ENCODE data around the gene FTCD. TPM values are rescaled to one million over a fixed set of nuclear protein-coding genes. Genes with fewer than 3 reads are reported as not detected.
"Not testable (repeated sequence)": the region's sequence is repeated elsewhere in the genome, so short reads cannot be mapped to it uniquely, and the experiment has no call there.

The FTCD gene
- total RNA-seq, 2 experiments from 2014 or later: 0.43 TPM; not detected in 1

DNA sequence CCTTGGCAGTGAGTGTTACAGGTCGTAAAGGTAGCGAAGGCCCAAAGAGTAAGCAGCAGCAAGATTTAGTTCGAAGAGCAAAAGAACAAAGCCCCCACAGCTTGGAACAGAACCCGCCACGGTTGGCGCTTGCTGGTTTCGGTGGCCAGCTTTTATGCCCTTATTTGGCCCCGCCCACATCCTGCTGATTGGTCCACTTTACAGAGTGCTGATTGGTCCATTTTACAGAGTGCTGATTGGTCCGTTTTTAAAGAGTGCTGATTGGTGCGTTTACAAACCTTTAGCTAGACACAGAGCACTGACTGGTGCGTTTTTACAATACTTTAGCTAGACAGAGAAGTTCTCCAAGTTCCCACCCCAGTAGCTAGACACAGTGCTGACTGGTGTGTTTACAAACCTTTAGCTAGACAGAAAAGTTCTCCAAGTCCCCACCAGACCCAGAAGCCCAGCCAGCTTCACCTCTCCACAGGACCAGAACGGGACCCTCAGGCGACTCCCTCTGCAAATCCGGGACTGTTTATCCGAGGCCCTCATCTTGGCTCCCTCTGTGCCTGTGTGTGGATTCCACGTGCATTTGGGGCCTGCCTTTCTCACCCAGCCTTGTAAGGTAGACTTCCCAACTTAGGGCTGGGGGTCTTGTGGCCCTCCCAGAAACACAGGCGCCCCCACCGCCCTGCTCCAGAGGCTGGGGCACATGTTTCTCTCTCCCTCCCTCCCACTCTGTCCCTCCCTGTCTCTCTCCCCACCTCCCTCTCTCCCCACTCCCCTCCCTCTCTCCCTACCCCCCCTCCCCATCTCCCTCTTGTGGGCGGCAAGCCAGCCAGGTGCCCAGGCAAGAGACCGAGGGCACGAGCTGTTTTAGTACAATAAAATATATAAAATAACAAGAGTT lies 12.6 kb downstream of the FTCD start:
- H3K4me1 Mint-ChIP-seq: peaks cover 14% of the 10 kb centered on the region
- peak; percentile 45 for DNase-seq
- H3K9me3 Mint-ChIP-seq: peaks cover 2% of the 10 kb centered on the region
- H3K27ac Mint-ChIP-seq: peak overlapping the region; percentile 29
- H3K27me3 Mint-ChIP-seq: no peaks in the 10 kb centered on the region
- H3K4me3 Mint-ChIP-seq: no peak overlapping the region
- no peaks in the 10 kb centered on the region for H3K36me3 Mint-ChIP-seq

DNA sequence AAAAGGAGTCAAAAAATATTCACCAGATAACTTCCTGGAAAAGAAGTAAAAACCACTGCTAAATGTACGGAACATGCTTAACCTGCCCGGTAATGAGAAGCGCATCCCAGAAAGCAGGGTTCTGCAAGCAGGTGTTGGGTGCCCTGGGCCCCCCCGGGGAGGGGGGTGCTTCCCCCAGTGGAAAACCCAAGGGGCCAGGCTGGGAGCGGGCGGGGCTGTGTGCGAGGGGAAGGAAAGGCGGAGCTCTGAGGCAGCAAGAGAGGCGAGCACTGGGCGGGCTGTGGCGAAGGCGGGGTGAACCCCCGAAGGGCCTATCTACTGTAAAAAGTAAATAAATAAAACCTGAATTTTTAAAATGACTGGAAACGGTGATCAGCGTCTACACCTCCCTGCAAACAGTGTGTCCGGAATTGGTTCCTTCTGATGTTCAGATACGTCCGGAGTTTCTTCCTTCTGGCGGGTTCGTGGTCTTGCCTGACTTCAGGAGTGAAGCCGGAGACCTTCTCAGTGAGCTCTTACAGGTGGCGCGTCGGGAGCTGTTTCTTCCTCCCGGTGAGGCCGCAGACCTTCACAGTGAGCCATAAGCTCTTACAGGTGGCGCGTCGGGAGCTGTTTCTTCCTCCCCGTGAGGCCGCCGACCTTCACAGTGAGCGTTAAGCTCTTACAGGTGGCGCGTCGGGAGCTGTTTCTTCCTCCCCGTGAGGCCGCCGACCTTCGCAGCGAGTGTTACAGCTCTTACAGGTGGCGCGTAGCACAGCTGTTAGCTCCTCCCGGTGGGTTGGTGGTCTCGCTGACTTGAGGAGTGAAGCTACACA lies 13.4 kb downstream of the FTCD start:
- no peak overlapping the region for H3K4me3 Mint-ChIP-seq
- H3K36me3 Mint-ChIP-seq: no peaks in the 10 kb centered on the region
- H3K27ac Mint-ChIP-seq: no peak overlapping the region
- H3K4me1 Mint-ChIP-seq: peaks cover 14% of the 10 kb centered on the region
- H3K27me3 Mint-ChIP-seq: no peaks in the 10 kb centered on the region
- DNase-seq: no peak
- peaks cover 2% of the 10 kb centered on the region for H3K9me3 Mint-ChIP-seq

DNA sequence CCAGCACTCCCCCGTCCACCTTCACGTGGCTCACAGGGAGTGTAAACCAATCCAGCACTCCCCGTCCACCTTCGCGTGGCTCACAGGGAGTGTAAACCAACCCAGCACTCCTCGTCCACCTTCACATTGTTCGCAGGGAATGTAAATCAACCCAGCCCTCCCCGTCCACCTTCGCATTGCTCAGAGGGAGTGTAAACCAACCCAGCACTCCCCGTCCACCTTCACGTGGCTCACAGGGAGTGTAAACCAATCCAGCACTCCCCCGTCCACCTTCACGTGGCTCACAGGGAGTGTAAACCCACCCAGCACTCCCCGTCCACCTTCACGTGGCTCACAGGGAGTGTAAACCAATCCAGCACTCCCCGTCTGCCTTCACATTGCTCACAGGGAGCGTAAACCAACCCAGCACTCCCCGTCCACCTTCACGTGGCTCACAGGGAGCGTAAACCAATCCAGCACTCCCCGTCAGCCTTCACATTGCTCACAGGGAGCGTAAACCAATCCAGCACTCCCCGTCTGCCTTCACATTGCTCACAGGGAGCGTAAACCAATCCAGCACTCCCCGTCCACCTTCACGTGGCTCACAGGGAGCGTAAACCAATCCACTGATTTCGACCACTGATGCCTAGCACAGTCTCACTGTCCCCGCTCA lies 14.9 kb downstream of the FTCD start:
- H3K27ac Mint-ChIP-seq, H3K9me3 Mint-ChIP-seq, H3K27me3 Mint-ChIP-seq, H3K4me3 Mint-ChIP-seq, DNase-seq, H3K36me3 Mint-ChIP-seq: not testable (repeated sequence)
- H3K4me1 Mint-ChIP-seq: peaks cover 14% of the 10 kb centered on the region

DNA sequence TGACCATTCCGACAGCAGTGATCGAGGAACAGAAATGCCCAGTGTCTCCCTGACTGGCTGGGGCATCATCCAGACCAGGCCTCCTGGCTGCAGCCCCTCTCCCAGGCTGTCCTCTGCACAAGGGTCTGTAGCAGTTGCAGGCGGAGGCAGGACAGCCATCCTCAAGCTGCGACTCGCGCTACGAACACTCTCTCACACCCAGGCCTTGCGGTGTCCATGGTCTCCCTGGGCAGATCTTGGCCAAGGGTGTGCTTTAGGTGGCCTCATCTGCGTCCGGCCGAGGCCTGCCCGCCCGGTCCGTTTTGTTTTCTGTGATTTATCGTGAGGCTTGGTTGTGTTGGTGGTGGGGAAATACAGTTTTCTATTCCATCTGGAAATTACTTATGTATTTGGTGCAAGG lies 15.7 kb downstream of the FTCD start:
- Mint-ChIP-seq H3K4me1 (peaks cover 12% of the 10 kb centered on the region), H3K27me3 (no peaks in the 10 kb centered on the region), H3K4me3 (no peak overlapping the region), H3K9me3 (peaks cover 2% of the 10 kb centered on the region), H3K27ac (no peak overlapping the region), H3K36me3 (no peaks in the 10 kb centered on the region)
- DNase-seq: no peak

DNA sequence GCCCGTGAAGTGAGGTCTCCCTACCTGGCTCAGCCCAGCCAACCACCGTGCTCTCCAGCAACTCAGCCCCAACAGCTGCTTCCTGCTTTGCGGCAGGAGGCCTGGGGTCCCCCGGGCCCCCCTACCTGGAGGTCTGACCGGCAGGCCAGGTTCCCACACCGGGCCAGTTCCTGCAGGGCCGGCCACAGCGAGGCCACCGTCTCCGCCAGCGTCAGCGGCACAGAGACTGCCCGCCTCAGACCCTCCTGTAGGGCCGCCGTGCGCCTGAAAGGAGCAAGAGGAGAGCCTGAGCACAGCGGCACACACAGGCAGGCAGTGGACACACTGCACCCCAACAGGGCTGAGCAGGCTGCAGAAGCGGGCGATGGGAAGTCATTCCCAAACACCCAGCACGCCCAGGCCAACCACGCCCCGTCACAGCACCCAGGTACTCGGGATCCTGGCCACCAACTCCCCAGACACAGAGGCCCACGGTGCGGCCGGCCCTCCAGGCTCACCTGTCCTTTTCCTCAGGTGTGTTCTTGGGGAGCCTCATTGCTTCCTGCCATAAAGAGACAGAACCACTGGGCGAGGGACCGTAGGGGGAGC lies 16.9 kb downstream of the FTCD start:
- Mint-ChIP-seq H3K36me3 (no peaks in the 10 kb centered on the region), H3K9me3 (peaks cover 2% of the 10 kb centered on the region), H3K4me1 (peaks cover 6% of the 10 kb centered on the region), H3K4me3 (no peak overlapping the region), H3K27ac (no peak overlapping the region), H3K27me3 (no peaks in the 10 kb centered on the region)
- DNase-seq: no peak

DNA sequence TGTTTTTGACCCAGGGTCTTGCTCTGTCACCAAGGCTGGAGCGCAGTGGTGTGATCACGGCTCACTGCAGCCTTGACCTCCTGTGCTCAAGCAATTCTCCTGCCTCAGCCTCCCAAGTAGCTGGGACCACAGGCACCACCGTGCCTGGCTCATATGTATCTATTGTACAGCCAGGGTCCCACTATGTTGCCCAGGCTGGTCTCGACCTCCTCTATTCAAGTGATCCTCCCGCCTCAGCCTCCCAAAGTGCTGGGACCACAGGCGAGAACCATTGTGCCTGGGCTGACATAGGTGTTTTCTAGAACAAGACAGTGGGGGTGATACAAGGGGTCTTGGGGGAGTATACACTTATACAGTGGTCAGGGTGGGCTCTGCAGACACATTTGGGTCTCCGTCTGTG lies 17.5 kb downstream of the FTCD start:
- H3K4me3 Mint-ChIP-seq: no peak overlapping the region
- H3K9me3 Mint-ChIP-seq: peaks cover 2% of the 10 kb centered on the region
- H3K27ac Mint-ChIP-seq: no peak overlapping the region
- no peak for DNase-seq
- no peaks in the 10 kb centered on the region for H3K36me3 Mint-ChIP-seq
- no peaks in the 10 kb centered on the region for H3K27me3 Mint-ChIP-seq
- peaks cover 5% of the 10 kb centered on the region for H3K4me1 Mint-ChIP-seq

DNA sequence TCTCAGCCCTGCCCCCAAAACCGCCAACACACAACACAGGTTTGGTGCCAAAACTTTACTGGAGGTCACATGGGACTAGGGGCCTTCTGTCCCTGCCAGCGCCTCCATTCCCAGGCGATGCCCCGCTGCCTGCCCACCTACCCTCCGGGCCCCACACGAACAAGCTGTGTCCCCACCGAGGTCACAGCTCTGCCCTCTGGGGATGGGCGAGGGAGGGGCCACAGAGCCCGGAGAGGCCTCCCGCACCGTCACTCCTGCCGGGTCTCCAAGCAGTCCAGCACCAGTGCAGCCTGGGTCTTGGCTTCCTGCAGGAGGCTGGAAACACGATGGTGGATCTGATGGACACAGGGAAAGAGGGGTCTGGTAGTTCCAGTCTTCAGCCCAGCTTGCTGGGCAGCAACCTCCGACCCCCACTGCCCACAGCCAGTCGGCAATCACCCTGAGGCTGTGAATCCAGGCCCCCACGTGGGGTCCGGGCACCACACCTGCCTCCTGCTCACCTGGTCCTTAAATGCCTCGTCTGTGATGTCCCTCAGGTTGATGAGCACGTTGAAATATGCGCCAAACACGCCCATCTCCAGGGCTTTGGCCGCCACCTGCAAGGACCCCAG lies 18.5 kb downstream of the FTCD start:
- H3K4me3 Mint-ChIP-seq: no peak overlapping the region
- DNase-seq: no peak
- H3K27ac Mint-ChIP-seq: no peak overlapping the region
- H3K9me3 Mint-ChIP-seq: no peaks in the 10 kb centered on the region
- no peaks in the 10 kb centered on the region for H3K27me3 Mint-ChIP-seq
- H3K36me3 Mint-ChIP-seq: no peaks in the 10 kb centered on the region
- H3K4me1 Mint-ChIP-seq: peaks cover 2% of the 10 kb centered on the region

DNA sequence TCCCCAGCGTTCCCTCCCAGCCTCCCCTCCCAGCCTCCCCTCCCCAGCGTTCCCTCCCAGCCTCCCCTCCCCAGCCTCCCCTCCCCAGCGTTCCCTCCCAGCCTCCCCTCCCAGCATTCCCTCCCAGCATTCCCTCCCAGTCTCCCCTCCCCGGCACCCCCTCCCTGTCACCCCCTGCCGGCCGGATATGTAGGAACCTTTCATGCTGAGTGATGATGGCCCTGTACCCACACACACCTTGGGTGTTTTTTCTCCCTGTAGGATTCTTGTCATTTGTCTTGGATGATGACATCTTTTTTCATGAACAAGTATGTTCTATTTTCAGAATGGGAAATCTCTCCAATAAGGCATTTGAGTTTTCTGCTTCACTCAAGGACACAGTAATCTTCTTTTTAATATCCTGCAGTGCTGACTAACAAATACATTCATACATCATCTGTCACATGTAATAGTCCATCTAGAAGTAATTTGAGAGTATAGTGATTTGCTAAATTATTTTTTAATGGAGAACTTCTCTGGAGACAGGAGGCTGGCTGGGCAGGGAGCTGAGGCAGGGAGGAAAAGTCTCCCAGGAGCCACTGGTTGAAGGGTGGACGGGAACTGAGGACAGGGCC lies 19.5 kb downstream of the FTCD start:
- Mint-ChIP-seq H3K27me3 (no peaks in the 10 kb centered on the region), H3K9me3 (no peaks in the 10 kb centered on the region), H3K36me3 (no peaks in the 10 kb centered on the region), H3K4me3 (no peak overlapping the region), H3K27ac (no peak overlapping the region), H3K4me1 (no peaks in the 10 kb centered on the region)
- DNase-seq: no peak

DNA sequence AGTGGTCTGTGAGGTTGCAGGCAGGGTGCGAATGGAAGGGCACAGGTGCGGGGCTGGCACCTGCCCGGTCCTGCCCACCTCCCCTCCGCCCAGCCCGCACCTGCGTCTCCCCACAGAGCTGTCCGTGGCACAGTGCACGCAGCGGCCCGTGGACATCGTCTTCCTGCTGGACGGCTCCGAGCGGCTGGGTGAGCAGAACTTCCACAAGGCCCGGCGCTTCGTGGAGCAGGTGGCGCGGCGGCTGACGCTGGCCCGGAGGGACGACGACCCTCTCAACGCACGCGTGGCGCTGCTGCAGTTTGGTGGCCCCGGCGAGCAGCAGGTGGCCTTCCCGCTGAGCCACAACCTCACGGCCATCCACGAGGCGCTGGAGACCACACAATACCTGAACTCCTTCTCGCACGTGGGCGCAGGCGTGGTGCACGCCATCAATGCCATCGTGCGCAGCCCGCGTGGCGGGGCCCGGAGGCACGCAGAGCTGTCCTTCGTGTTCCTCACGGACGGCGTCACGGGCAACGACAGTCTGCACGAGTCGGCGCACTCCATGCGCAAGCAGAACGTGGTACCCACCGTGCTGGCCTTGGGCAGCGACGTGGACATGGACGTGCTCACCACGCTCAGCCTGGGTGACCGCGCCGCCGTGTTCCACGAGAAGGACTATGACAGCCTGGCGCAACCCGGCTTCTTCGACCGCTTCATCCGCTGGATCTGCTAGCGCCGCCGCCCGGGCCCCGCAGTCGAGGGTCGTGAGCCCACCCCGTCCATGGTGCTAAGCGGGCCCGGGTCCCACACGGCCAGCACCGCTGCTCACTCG lies 23.3 kb downstream of the FTCD start:
- no peaks in the 10 kb centered on the region for H3K27me3 Mint-ChIP-seq
- H3K4me3 Mint-ChIP-seq: no peak overlapping the region
- no peaks in the 10 kb centered on the region for H3K4me1 Mint-ChIP-seq
- no peak overlapping the region for H3K27ac Mint-ChIP-seq
- H3K36me3 Mint-ChIP-seq: no peaks in the 10 kb centered on the region
- no peaks in the 10 kb centered on the region for H3K9me3 Mint-ChIP-seq
- no peak for DNase-seq

DNA sequence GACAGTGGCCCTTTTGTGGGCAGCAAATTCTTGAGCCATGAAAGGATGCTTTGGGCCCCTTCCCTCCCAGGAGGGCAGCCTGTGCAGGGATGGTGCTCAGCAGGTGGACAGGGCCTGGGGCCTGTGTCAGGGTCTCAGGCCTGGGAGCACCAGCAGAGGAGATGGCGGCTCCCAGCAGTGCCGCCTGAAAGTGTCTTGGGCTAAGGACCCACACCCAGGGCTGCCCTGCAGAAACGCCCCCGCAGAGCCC lies 23.9 kb downstream of the FTCD start:
- H3K9me3 Mint-ChIP-seq: no peaks in the 10 kb centered on the region
- no peaks in the 10 kb centered on the region for H3K27me3 Mint-ChIP-seq
- no peaks in the 10 kb centered on the region for H3K4me1 Mint-ChIP-seq
- H3K4me3 Mint-ChIP-seq: no peak overlapping the region
- H3K27ac Mint-ChIP-seq: no peak overlapping the region
- H3K36me3 Mint-ChIP-seq: no peaks in the 10 kb centered on the region
- no peak for DNase-seq

DNA sequence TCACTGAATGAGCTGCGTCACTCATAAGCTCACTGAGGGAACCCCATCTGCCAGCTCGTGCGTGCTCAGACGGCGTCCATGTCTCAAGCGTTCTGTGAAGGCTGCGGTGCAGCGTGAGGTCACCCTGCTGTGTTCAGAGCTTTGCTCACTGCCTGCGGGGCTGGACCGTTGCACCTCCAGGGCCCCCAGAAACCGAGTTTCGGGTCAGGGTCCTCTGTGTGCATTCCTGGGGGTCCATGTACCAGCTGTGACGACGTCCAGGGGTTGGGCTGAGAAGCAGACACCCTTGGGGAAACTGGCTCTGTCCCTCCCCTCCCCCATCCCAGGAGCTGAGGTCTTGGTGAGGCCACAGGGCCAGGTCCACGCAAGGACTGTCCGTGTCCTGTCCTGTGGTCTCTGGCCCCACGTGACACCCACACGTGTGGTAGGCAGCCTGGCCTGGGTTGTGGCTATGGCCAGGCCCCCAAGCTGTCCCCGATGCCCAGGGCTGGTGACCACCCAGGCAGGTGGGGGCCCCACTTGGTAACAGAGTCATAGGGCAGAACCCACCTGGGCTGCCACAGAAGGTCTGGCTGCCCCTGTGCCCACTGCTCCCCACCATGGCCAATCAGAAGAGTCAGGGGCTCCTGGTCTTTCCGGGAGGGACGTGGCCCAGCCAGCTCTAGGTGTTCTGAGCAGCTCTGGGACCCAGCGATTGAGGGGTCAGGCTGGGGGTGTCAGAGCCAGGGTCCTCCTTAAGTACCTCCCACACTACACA lies 24.4 kb downstream of the FTCD start:
- Mint-ChIP-seq H3K27me3 (no peaks in the 10 kb centered on the region), H3K9me3 (no peaks in the 10 kb centered on the region)

DNA sequence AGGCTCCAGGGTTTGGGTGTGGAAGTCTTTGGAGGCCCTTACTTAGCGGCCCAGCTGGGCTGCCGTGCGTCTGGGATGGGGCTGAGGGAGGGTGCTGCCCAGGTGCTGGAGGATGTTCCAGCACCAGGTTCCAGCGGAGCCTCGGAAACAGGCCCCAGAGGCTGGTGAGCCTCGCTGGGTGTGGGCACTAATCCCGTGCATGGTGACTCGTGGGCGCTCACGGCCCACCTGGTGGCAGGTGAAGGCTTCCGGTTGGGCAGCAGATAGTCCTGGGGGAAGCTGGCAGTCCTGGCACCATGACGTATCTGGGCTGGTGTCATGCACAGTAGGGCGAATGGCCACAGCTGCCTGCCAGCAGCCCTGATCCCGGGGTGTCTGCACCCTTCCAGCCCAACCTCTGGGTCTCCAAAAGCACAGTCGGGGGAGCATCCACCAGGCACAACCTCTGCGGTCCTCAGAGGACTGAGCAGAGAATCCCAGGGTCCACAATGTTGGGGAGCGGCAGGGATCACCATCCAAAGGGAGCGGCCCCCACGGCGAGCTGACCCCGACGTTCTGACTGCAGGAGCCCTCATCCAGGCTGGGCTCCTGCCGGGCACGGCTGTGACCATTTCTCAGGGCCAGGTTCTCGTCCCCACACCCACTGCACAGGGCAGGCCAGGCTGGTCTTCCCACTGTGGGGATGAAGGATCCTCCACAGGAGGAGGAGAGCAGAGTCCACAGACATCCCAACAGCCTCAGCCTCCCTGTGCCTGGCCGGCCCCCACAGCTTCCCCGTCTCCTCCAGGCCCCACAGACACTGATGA lies 25.3 kb downstream of the FTCD start:
- no peaks in the 10 kb centered on the region for H3K27me3 Mint-ChIP-seq
- H3K27ac Mint-ChIP-seq: no peak overlapping the region
- H3K4me1 Mint-ChIP-seq: no peaks in the 10 kb centered on the region
- H3K36me3 Mint-ChIP-seq: no peaks in the 10 kb centered on the region
- H3K9me3 Mint-ChIP-seq: no peaks in the 10 kb centered on the region
- DNase-seq: no peak
- no peak overlapping the region for H3K4me3 Mint-ChIP-seq

More for the DNA sequence above, 24.4 kb downstream of the FTCD start:
- no peak overlapping the region for H3K27ac Mint-ChIP-seq
- H3K4me3 Mint-ChIP-seq: no peak overlapping the region
- no peaks in the 10 kb centered on the region for H3K36me3 Mint-ChIP-seq
- DNase-seq: no peak
- no peaks in the 10 kb centered on the region for H3K4me1 Mint-ChIP-seq
